AG10803 (cell line): Measurements from ENCODE around the gene WFIKKN1.
A peak's percentile ranks its signal among the peaks of the same experiment; 100 is the strongest.
"Not testable (repeated sequence)": the region's sequence is repeated elsewhere in the genome, so short reads cannot be mapped to it uniquely, and the experiment has no call there.

ENCODE experiments used
- DNase-seq: peaks from one replicate; pipeline ENCODE4 v3.0.0; 2010; ENCODE audit warnings: low read depth
- H3K4me3 ChIP-seq: 2 replicates; pipeline ENCODE4 v1.5.1; 2011; ENCODE audit warnings: mild to moderate bottlenecking, low read length, control low read depth
- CTCF ChIP-seq: conservative IDR thresholded peaks from 2 replicates; pipeline ENCODE4 v1.5.1; 2011; ENCODE audit warnings: mild to moderate bottlenecking, low read length, control low read depth, inconsistent platforms

The WFIKKN1 gene

GRCh38 chr16:595942-596735 is 34.6 kb upstream of the WFIKKN1 start:
- H3K4me3 ChIP-seq = no peak overlapping the region
- no peak for TF ChIP-seq CTCF
- no peak for DNase-seq

- no peak for TF ChIP-seq CTCF
- DNase-seq = no peak
- H3K4me3 ChIP-seq = no peak overlapping the region
These were observed 34.1 kb upstream of the WFIKKN1 start for GRCh38 chr16:596736-597060.

- H3K4me3 ChIP-seq, DNase-seq: not testable (repeated sequence)
These were observed 33.1 kb upstream of the WFIKKN1 start for GRCh38 chr16:597655-598054.

GRCh38 chr16:598823-599739 is 31.7 kb upstream of the WFIKKN1 start:
- no peak overlapping the region for H3K4me3 ChIP-seq
- no peak for TF ChIP-seq CTCF
- no peak for DNase-seq

- peak; percentile 25; the same call in 1 of the 2 replicates for TF ChIP-seq CTCF
These were observed 30.0 kb upstream of the WFIKKN1 start for GRCh38 chr16:600781-601180.

GRCh38 chr16:603933-604332 is 26.9 kb upstream of the WFIKKN1 start:
- no peak overlapping the region for H3K4me3 ChIP-seq
- DNase-seq = no peak
- no peak for TF ChIP-seq CTCF

More at GRCh38 chr16:600781-601180, 30.0 kb upstream of the WFIKKN1 start:
- DNase-seq = no peak
- H3K4me3 ChIP-seq = no peak overlapping the region

- H3K4me3 ChIP-seq = no peak overlapping the region
- DNase-seq = no peak
- no peak for TF ChIP-seq CTCF
These were observed 24.0 kb upstream of the WFIKKN1 start for GRCh38 chr16:606656-607307.
